ENCODE results near the gene BCL2L13. TPM values are rescaled to one million over a fixed set of nuclear protein-coding genes. Genes with fewer than 3 reads are reported as not detected.

The BCL2L13 gene, protein sequence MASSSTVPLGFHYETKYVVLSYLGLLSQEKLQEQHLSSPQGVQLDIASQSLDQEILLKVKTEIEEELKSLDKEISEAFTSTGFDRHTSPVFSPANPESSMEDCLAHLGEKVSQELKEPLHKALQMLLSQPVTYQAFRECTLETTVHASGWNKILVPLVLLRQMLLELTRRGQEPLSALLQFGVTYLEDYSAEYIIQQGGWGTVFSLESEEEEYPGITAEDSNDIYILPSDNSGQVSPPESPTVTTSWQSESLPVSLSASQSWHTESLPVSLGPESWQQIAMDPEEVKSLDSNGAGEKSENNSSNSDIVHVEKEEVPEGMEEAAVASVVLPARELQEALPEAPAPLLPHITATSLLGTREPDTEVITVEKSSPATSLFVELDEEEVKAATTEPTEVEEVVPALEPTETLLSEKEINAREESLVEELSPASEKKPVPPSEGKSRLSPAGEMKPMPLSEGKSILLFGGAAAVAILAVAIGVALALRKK
- total RNA-seq: 10 to 100 TPM; 36.1 to 38.3 TPM

DNA sequence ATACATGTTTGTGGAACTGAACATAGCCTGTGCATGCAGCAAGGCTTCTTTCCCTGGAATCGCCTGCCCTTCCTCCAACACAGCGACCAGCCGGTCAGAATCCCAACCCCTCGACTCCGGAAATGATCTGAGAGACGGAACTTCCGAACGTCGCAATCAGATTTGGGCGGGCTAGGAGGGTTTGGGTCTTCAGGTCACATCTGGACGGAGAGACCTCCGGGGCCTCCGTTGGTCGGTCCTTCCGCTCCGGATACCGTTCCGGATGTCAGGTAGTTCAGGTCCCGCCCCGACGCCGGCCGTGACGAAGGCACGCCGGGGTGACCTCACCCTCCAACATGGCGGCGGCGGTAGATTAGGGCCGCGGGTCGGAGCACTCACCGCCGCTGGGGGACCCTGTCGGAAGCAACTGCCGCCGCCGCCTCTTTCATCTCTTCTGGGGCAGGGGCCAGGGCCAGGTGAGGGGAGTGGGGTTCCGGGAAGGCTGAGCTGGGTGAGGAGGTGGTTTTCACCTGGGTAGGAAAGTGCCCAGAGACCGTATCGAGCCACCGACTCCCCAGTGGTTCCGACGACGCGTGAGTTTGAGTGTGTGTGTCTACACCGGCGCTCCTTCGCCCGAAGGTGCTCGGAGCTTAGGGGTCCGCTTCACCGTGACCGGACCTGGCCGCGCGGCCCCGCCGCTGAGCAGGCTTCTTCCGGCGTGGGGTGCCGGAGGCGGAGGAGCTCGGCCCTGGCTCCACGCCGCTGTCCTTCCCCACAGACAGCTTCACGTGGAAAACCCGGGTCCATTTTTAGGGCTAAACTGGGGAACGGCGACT lies at the start of gene BCL2L13:
Gene BCL2L13, plus strand, starts transcription at position 326 of the 815 bp plus-strand sequence. CDS start 16,955 bp downstream, outside the sequence.
- TF ChIP-seq, protein P1, sequence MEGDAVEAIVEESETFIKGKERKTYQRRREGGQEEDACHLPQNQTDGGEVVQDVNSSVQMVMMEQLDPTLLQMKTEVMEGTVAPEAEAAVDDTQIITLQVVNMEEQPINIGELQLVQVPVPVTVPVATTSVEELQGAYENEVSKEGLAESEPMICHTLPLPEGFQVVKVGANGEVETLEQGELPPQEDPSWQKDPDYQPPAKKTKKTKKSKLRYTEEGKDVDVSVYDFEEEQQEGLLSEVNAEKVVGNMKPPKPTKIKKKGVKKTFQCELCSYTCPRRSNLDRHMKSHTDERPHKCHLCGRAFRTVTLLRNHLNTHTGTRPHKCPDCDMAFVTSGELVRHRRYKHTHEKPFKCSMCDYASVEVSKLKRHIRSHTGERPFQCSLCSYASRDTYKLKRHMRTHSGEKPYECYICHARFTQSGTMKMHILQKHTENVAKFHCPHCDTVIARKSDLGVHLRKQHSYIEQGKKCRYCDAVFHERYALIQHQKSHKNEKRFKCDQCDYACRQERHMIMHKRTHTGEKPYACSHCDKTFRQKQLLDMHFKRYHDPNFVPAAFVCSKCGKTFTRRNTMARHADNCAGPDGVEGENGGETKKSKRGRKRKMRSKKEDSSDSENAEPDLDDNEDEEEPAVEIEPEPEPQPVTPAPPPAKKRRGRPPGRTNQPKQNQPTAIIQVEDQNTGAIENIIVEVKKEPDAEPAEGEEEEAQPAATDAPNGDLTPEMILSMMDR (IDR thresholded peaks at IDR 0.05): peak; percentile 29
- H3K27ac Mint-ChIP-seq: peak within 1 kb of the TSS; percentile 96
- peak; percentile 95 for DNase-seq
- ChIA-PET POLR2A (interaction anchor here (0.5 to 1.2 kb wide), 8 partner anchors 9 to 480 kb away, joined by 3 to 4 read pairs (median 3); no protein-coding TSS in a partner anchor), CTCF (interaction anchor here (0.8 to 1.4 kb wide), 4 partner anchors 23 to 438 kb away, joined by 3 to 6 read pairs (median 4); no protein-coding TSS in a partner anchor)
- peaks cover 25% of the 10 kb centered on the region for H3K36me3 Mint-ChIP-seq (ENCODE audit: low read depth)
- ATAC-seq: peak; percentile 97
- no peaks in the 10 kb centered on the region for H3K27me3 Mint-ChIP-seq
- intact Hi-C loops (cut with micrococcal nuclease): loop anchor here (5.0 kb wide), 1 partner anchor 69 kb away; no protein-coding TSS in a partner anchor
- peaks cover 22% of the 10 kb centered on the region for H3K4me1 Mint-ChIP-seq (ENCODE audit: low read depth)
- H3K9me3 Mint-ChIP-seq: no peaks in the 10 kb centered on the region
- peak within 1 kb of the TSS; percentile 92 for H3K4me3 Mint-ChIP-seq

DNA sequence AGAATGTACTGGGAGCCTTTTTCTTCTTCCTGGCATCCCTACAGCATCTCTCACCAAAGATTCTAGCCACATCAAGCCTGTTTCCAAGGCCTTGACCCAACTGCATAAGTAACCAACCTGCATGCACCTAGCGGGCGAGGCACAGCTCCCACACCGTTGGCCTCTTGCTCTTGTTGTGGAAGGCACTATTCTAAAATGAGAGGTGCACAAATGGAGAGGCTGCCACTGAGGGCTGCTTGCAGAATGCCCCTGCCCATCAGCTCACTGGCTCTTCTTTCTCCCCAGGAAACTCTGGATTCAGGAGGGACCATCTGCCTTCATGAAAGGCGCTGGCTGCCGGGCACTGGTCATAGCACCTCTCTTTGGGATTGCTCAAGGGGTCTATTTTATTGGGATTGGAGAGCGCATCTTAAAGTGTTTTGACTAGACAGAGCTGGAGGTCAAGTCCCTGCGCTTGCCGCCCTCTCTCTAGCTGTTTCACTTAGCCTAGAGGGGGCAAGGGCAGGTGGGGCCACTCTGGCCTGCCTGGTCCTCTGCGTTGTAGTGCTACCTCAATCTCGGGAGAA lies 48.7 kb upstream of the BCL2L13 start:
- Mint-ChIP-seq H3K9me3 (no peaks in the 10 kb centered on the region), H3K4me3 (no peak overlapping the region), H3K27ac (no peak overlapping the region), H3K36me3 (ENCODE audit: low read depth) (peaks cover 20% of the 10 kb centered on the region), H3K4me1 (ENCODE audit: low read depth) (no peaks in the 10 kb centered on the region), H3K27me3 (no peaks in the 10 kb centered on the region)
- CTCF ChIA-PET: no interaction called here
- DNase-seq (no peak), ATAC-seq (no peak)
- intact Hi-C loops (cut with micrococcal nuclease): no loop called here
- TF ChIP-seq, protein P1 (IDR thresholded peaks at IDR 0.05): no peak
- POLR2A ChIA-PET: no interaction called here

DNA sequence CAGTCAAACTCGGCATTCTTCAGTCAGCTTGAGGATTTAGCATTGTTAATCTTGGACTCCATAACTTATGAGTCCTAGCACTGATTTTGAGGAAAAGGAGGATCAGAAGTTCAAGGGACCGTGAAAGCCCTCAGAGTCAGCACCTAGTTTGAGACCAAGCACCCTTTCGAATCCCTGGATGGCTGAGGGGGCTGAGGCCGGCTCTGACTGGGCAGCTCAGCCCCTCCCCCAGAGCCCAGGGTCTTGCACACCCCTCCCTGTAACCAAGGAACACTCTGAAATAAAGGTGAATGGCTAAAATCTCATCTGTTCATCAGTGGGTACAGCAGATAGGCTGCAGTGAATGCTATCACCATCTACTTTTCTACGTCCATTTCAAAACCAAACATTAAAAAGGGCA lies 48.0 kb upstream of the BCL2L13 start:
- CTCF ChIA-PET: no interaction called here
- Mint-ChIP-seq H3K9me3 (no peaks in the 10 kb centered on the region), H3K27me3 (no peaks in the 10 kb centered on the region), H3K4me1 (ENCODE audit: low read depth) (no peaks in the 10 kb centered on the region), H3K36me3 (ENCODE audit: low read depth) (peaks cover 24% of the 10 kb centered on the region), H3K27ac (peak overlapping the region; percentile 20), H3K4me3 (no peak overlapping the region)
- ATAC-seq: no peak
- TF ChIP-seq, protein P1 (IDR thresholded peaks at IDR 0.05): no peak
- no peak for DNase-seq
- intact Hi-C loops (cut with micrococcal nuclease): no loop called here
- POLR2A ChIA-PET: no interaction called here

DNA sequence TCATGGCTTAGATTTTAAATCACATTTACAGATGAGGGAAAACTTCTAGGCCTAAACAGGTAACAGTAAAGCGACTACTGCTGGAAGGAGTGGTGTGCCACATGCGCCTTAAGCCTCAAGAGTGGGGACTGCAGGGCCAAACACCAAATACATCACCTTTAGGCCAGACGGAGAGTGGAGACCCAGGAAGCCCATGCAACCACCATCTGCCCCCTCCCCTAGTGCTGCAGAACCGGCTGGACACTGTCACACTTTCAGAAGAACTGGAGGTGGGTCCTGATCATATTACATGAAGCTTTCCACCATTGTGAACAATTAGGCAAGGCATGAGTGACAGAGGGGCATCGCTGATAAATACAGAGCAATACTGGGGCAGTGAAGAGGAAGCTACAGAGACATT lies 46.4 kb upstream of the BCL2L13 start:
- intact Hi-C loops (cut with micrococcal nuclease): no loop called here
- Mint-ChIP-seq H3K9me3 (no peaks in the 10 kb centered on the region), H3K36me3 (ENCODE audit: low read depth) (peaks cover 31% of the 10 kb centered on the region), H3K27ac (no peak overlapping the region), H3K4me3 (no peak overlapping the region), H3K27me3 (no peaks in the 10 kb centered on the region), H3K4me1 (ENCODE audit: low read depth) (no peaks in the 10 kb centered on the region)
- TF ChIP-seq, protein P1 (IDR thresholded peaks at IDR 0.05): no peak
- ATAC-seq (no peak), DNase-seq (no peak)
- CTCF ChIA-PET: no interaction called here
- POLR2A ChIA-PET: no interaction called here
